ENCODE data around the gene ADGRD1.

Gene ADGRD1

DNA sequence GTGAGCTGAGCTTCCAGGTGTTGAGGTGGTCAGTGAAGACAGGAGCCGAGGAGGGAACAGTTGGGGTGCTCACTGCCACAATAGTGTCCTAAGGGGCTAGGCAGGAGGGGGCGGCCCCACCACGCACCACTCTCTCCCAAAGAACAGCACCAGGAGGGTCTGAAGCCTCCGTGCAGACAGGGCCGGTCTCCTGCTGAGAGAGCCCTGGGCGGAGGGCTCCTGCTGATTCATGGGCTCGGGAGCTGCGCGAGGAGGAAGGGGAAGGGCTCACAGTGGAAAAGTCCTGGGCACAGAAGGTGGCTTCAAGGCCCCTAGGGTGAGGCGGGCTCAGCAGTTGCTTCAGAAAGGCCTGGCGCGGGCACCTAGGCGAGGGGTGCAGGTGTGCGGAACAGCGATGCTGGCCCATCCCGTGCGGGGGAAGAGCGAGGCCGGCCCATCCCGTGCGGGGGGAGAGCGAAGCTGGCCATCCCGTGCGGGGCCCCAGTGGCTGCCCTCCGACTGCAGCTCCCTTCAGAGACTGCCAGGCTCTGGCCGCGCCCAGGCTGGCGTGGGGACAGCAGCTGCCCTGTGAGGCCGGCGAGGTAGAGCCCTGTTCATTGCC is 176.7 kb downstream of the ADGRD1 start:
- TF ChIP-seq, protein P1, sequence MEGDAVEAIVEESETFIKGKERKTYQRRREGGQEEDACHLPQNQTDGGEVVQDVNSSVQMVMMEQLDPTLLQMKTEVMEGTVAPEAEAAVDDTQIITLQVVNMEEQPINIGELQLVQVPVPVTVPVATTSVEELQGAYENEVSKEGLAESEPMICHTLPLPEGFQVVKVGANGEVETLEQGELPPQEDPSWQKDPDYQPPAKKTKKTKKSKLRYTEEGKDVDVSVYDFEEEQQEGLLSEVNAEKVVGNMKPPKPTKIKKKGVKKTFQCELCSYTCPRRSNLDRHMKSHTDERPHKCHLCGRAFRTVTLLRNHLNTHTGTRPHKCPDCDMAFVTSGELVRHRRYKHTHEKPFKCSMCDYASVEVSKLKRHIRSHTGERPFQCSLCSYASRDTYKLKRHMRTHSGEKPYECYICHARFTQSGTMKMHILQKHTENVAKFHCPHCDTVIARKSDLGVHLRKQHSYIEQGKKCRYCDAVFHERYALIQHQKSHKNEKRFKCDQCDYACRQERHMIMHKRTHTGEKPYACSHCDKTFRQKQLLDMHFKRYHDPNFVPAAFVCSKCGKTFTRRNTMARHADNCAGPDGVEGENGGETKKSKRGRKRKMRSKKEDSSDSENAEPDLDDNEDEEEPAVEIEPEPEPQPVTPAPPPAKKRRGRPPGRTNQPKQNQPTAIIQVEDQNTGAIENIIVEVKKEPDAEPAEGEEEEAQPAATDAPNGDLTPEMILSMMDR (IDR thresholded peaks at IDR 0.05): no peak
- no peaks in the 10 kb centered on the region for H3K27me3 ChIP-seq
- intact Hi-C loops (cut with DNase I; ENCODE audit: low total_unique reads): no loop called here
- peaks cover 0 to 11% (median 8%) of the 10 kb centered on the region in 4 donors for H3K4me1 ChIP-seq
- no peak overlapping the region for H3K4me3 ChIP-seq
- DNase-seq: no peak
- peaks cover 0 to 2% (median 0%) of the 10 kb centered on the region in 3 donors for H3K36me3 ChIP-seq
- no peaks in the 10 kb centered on the region for H3K9me3 ChIP-seq
- H3K27ac ChIP-seq: no peak overlapping the region

DNA sequence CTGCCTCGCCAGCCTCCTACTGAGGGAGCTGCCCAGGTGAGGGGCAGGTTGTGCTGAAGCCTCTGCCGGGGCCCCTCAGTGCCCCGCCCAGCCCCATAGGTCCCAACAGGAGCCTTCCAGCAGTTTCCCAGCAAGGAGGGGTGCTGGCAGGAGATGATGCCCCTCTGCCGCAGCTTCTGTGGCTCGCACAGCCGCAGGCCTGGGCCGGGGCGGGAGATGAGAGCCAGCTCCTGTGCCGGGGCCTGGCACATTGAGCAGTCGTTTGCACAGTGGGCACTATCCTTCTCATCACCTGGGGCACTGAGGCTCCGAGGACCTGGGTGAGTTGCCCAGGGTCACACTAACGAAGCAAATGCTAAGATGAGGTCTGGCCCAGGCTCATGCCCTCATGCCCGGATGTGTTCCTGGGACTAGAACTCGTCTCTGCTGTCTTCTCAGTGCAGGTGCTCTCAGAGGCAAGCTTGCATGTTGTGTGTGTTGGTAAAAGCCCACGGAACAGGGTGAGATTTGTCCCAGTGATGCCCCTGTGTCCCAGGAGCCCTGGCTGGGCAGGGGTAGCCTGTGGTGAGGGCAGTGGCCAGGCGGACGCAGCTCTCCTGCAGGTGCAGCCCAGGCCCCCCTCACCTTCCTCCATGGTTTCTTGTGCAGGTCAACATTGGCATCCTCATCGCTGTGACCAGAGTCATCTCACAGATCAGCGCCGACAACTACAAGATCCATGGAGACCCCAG is 177.5 kb downstream of the ADGRD1 start:
- peaks cover 0 to 11% (median 8%) of the 10 kb centered on the region in 4 donors for H3K4me1 ChIP-seq
- no peak overlapping the region for H3K27ac ChIP-seq
- H3K9me3 ChIP-seq: no peaks in the 10 kb centered on the region
- no peaks in the 10 kb centered on the region for H3K27me3 ChIP-seq
- H3K4me3 ChIP-seq: no peak overlapping the region
- TF ChIP-seq, protein P1 (IDR thresholded peaks at IDR 0.05): no peak
- H3K36me3 ChIP-seq: peaks cover 0 to 5% (median 4%) of the 10 kb centered on the region in 3 donors
- intact Hi-C loops (cut with DNase I; ENCODE audit: low total_unique reads): no loop called here
- no peak for DNase-seq

DNA sequence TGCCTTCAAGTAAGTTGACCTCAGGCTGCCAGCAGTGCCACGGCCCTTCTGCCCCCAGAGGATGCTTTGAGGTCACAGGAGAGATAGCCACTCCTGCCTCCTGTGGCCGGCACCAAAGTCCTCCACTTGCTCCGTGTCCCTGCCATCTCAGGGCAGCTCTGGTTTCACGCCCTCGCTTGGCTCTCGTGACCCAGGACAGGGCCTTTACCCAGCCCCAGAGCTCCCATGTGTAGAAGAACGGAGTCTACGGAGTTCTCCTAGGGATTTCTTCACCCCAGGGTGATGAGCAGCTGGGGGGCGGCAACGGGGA is 178.1 kb downstream of the ADGRD1 start:
- Histone ChIP-seq H3K36me3 (peaks cover 0 to 5% (median 4%) of the 10 kb centered on the region in 3 donors), H3K4me3 (no peak overlapping the region), H3K27ac (no peak overlapping the region), H3K9me3 (no peaks in the 10 kb centered on the region), H3K27me3 (no peaks in the 10 kb centered on the region), H3K4me1 (peaks cover 0 to 11% (median 8%) of the 10 kb centered on the region in 4 donors)
- TF ChIP-seq, protein P1 (IDR thresholded peaks at IDR 0.05): no peak
- intact Hi-C loops (cut with DNase I; ENCODE audit: low total_unique reads): loop anchor here (2.0 kb wide), 1 partner anchor 215 kb away; no protein-coding TSS in a partner anchor
- no peak for DNase-seq

DNA sequence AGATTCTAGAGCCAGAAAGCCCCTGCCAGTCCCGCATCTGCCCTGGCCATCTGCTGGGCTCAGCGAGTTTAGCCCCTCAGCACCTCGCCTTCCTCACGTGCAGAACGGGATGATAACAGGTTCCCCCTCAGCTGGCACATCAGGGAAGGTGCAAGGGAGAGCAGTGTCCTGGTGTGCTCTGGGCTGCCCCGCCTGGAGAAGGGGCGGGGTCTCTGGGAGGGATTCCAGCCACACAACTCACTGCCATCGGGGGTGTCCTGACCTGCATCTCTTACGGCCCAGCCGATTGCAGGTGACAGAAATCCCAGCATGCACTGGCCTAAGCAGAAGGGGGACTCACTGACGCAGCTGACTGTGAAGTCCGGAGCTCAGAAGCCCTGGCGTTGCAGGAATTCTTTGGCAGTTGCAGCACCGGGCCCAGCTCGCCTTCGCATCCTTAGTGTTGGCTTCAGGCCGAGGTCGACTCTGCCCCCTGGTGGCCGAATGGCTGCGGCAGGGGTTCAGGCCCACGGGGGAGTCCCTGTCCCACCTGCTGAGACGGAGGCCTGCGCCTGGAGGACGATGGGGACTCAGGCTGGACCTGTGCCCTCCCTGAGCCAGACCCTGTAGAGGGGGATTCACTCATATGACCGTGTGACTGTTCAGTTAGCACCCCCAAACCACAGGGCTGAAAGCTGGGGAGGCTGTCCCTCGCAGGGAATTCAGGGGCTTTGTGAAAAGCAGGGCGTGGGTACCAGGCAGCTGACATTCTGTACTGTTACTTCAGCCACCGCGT is 178.6 kb downstream of the ADGRD1 start:
- intact Hi-C loops (cut with DNase I; ENCODE audit: low total_unique reads): loop anchor here (2.0 kb wide), 1 partner anchor 216 kb away; no protein-coding TSS in a partner anchor
- Histone ChIP-seq H3K27me3 (no peaks in the 10 kb centered on the region), H3K4me1 (peaks cover 0 to 11% (median 8%) of the 10 kb centered on the region in 4 donors), H3K27ac (no peak overlapping the region), H3K36me3 (peaks cover 0 to 5% (median 4%) of the 10 kb centered on the region in 3 donors), H3K9me3 (no peaks in the 10 kb centered on the region), H3K4me3 (no peak overlapping the region)
- peak; percentile 64 to 66 for DNase-seq
- TF ChIP-seq, protein P1 (IDR thresholded peaks at IDR 0.05): peak; percentile 63 to 70

DNA sequence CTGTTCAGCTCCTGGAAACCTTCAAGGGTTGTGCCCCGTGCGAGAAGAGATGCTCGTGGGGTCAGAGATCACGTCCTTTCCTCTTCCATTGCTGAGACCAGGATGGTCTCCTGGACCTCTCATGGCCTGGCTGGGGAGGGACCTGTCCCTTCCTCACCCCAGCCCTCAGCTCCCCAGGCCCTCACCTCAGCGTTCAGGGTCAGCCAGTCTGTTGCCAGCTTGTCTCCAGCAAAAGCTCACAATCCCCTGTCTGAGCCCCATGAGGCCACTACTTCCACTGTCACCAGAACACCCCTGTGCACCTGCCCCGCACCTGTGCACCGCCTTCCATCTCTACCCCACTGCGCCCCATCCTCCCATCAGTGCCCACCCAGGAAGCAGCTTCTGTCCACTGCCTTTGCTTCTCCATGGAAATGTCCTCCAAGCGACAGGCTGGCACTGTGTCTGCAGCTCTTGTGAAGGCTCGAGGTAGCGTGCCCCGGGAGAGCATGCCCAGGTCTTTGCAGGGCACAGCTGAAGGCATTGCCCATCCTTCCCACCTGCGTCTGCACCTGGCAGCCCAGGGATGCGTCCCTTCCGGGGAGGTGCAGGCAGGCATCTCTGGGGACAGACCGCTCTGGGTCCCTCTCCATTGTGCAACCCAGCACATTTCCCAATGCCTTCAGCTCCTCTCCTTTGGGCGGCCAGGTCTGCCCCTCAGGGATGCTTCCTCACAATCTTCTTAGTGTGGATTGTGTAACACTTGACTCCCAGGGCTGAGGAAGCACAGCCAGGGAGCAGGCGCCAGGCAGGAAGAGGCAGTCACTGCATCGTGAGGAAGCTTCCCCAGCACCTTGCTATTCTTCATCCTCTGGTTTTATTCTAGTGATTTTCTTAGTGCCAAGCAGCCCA is 179.6 kb downstream of the ADGRD1 start:
- intact Hi-C loops (cut with DNase I; ENCODE audit: low total_unique reads): loop anchor here (2.0 kb wide), 1 partner anchor 216 kb away; no protein-coding TSS in a partner anchor
- no peaks in the 10 kb centered on the region for H3K9me3 ChIP-seq
- no peak overlapping the region for H3K27ac ChIP-seq
- peaks cover 0 to 5% (median 4%) of the 10 kb centered on the region in 3 donors for H3K36me3 ChIP-seq
- H3K27me3 ChIP-seq: no peaks in the 10 kb centered on the region
- TF ChIP-seq, protein P1 (IDR thresholded peaks at IDR 0.05): no peak
- H3K4me3 ChIP-seq: no peak overlapping the region
- H3K4me1 ChIP-seq: peaks cover 0 to 11% (median 8%) of the 10 kb centered on the region in 4 donors
- peak in 1 of 2 donors; percentile 75 for DNase-seq

All from tibial artery (tissue), 4 donors.